H1 (cell line): Measurements from ENCODE around the gene C6orf136. TPM values are rescaled to one million over a fixed set of nuclear protein-coding genes. Genes with fewer than 3 reads are reported as not detected.

ENCODE experiments used
- CHD1 ChIP-seq: IDR thresholded peaks from 2 replicates; pipeline ENCODE4 v1.6.1; 2012; ENCODE audit warnings: low read depth, low read length, improper control_type of control experiment
- CHD2 ChIP-seq: IDR thresholded peaks from 2 replicates; pipeline ENCODE4 v1.6.1; 2012; ENCODE audit warnings: low read length, improper control_type of control experiment
- JUN ChIP-seq: IDR thresholded peaks from 2 replicates; pipeline ENCODE4 v1.6.1; 2011; ENCODE audit warnings: low read depth, mild to moderate bottlenecking, improper control_type of control experiment, low read length
- RAD21 ChIP-seq, 2 experiments: IDR thresholded peaks in 1 of 2; conservative IDR thresholded peaks in 1 of 2; 2 replicates each; pipeline ENCODE4 v1.6.1; 2011; ENCODE audit warnings: low read depth in 2 of 2, low read length in 2 of 2, improper control_type of control experiment in 1 of 2, inconsistent platforms in 1 of 2, mild to moderate bottlenecking in 1 of 2, moderate library complexity in 1 of 2
- SIX5 ChIP-seq: IDR thresholded peaks from 2 replicates; pipeline ENCODE4 v1.6.1; 2011; ENCODE audit warnings: mild to moderate bottlenecking, low read depth, low read length
- polyA plus RNA-seq, 7 experiments: library from polyadenylated mRNA; depleted of rRNA in 3 of 7; stranded (reverse) in 5 of 7; unstranded in 2 of 7; fragments of >200 nt in 5 of 7; fragments of 200-250 nt in 2 of 7; gene quantifications; 1 replicate in 5 of 7; 2 replicates in 1 of 7; 4 replicates in 1 of 7; pipeline versions ENCODE4 v1.2.1 to v1.2.3, GENCODE V29; 2011 to 2013; ENCODE audit warnings: missing spikeins in 2 of 7, mixed read lengths in 2 of 7
- total RNA-seq: library from RNA; stranded (reverse); fragmentation: NEBNext Ultra II Directional; extraction: Animal tissue kit (Norgen Biotek cat#: 25700); gene quantifications from 2 replicates; pipeline ENCODE4 v1.2.1, GENCODE V29; 2021
- TF ChIP-seq, protein P1 (sequence below), 3 experiments: IDR thresholded peaks; 1 replicate in 2 of 3; 2 replicates in 1 of 3; pipeline versions ENCODE4 v1.5.1 to v1.6.1; 2011; ENCODE audit warnings: low read length in 3 of 3, mild to moderate bottlenecking in 3 of 3, inconsistent platforms in 2 of 3, low read depth in 1 of 3, moderate library complexity in 1 of 3; ENCODE audit not compliant: insufficient read depth in 1 of 3; ENCODE audit errors: control extremely low read depth in 1 of 3
- TF ChIP-seq, protein P2 (sequence below): fragments of 300-600 bp; sonication (generic); IDR thresholded peaks from 2 replicates; pipeline ENCODE4 v1.7.1; 2012; ENCODE audit warnings: low read length, moderate library complexity, mild to moderate bottlenecking, inconsistent platforms; ENCODE audit not compliant: insufficient replicate concordance

The C6orf136 gene
- total and polyA plus RNA-seq, 2 of the 8 experiments (the other 6 are each of a cell fraction or from before 2014, with no cell fraction given), result 20.8 to 23.1 TPM

DNA sequence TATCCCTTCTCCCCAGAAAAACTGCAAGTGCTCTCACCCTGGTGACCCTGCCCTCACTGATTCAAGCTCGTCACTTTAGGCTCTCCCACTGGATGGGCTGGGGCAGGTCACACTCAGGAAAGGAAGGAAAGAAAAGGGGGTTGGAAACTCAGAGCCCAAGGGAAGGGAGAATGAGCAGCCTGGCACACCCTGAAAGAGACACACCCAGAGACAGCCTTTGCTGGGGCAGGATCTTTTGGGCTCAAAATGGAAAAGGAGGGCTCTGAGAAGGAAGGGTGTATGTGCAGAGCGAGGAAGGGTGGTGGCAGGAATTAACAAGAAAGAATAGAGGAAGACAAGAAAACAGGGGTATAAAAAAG is 37.0 kb downstream of the C6orf136 start (continued):
- TF ChIP-seq, protein P1, sequence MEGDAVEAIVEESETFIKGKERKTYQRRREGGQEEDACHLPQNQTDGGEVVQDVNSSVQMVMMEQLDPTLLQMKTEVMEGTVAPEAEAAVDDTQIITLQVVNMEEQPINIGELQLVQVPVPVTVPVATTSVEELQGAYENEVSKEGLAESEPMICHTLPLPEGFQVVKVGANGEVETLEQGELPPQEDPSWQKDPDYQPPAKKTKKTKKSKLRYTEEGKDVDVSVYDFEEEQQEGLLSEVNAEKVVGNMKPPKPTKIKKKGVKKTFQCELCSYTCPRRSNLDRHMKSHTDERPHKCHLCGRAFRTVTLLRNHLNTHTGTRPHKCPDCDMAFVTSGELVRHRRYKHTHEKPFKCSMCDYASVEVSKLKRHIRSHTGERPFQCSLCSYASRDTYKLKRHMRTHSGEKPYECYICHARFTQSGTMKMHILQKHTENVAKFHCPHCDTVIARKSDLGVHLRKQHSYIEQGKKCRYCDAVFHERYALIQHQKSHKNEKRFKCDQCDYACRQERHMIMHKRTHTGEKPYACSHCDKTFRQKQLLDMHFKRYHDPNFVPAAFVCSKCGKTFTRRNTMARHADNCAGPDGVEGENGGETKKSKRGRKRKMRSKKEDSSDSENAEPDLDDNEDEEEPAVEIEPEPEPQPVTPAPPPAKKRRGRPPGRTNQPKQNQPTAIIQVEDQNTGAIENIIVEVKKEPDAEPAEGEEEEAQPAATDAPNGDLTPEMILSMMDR (IDR thresholded peaks at IDR 0.05; ENCODE audit: control extremely low read depth in 1 of 3, insufficient read depth in 1 of 3, low read depth in 1 of 3, low read length in 3 of 3), result no peak
- TF ChIP-seq, protein P2, sequence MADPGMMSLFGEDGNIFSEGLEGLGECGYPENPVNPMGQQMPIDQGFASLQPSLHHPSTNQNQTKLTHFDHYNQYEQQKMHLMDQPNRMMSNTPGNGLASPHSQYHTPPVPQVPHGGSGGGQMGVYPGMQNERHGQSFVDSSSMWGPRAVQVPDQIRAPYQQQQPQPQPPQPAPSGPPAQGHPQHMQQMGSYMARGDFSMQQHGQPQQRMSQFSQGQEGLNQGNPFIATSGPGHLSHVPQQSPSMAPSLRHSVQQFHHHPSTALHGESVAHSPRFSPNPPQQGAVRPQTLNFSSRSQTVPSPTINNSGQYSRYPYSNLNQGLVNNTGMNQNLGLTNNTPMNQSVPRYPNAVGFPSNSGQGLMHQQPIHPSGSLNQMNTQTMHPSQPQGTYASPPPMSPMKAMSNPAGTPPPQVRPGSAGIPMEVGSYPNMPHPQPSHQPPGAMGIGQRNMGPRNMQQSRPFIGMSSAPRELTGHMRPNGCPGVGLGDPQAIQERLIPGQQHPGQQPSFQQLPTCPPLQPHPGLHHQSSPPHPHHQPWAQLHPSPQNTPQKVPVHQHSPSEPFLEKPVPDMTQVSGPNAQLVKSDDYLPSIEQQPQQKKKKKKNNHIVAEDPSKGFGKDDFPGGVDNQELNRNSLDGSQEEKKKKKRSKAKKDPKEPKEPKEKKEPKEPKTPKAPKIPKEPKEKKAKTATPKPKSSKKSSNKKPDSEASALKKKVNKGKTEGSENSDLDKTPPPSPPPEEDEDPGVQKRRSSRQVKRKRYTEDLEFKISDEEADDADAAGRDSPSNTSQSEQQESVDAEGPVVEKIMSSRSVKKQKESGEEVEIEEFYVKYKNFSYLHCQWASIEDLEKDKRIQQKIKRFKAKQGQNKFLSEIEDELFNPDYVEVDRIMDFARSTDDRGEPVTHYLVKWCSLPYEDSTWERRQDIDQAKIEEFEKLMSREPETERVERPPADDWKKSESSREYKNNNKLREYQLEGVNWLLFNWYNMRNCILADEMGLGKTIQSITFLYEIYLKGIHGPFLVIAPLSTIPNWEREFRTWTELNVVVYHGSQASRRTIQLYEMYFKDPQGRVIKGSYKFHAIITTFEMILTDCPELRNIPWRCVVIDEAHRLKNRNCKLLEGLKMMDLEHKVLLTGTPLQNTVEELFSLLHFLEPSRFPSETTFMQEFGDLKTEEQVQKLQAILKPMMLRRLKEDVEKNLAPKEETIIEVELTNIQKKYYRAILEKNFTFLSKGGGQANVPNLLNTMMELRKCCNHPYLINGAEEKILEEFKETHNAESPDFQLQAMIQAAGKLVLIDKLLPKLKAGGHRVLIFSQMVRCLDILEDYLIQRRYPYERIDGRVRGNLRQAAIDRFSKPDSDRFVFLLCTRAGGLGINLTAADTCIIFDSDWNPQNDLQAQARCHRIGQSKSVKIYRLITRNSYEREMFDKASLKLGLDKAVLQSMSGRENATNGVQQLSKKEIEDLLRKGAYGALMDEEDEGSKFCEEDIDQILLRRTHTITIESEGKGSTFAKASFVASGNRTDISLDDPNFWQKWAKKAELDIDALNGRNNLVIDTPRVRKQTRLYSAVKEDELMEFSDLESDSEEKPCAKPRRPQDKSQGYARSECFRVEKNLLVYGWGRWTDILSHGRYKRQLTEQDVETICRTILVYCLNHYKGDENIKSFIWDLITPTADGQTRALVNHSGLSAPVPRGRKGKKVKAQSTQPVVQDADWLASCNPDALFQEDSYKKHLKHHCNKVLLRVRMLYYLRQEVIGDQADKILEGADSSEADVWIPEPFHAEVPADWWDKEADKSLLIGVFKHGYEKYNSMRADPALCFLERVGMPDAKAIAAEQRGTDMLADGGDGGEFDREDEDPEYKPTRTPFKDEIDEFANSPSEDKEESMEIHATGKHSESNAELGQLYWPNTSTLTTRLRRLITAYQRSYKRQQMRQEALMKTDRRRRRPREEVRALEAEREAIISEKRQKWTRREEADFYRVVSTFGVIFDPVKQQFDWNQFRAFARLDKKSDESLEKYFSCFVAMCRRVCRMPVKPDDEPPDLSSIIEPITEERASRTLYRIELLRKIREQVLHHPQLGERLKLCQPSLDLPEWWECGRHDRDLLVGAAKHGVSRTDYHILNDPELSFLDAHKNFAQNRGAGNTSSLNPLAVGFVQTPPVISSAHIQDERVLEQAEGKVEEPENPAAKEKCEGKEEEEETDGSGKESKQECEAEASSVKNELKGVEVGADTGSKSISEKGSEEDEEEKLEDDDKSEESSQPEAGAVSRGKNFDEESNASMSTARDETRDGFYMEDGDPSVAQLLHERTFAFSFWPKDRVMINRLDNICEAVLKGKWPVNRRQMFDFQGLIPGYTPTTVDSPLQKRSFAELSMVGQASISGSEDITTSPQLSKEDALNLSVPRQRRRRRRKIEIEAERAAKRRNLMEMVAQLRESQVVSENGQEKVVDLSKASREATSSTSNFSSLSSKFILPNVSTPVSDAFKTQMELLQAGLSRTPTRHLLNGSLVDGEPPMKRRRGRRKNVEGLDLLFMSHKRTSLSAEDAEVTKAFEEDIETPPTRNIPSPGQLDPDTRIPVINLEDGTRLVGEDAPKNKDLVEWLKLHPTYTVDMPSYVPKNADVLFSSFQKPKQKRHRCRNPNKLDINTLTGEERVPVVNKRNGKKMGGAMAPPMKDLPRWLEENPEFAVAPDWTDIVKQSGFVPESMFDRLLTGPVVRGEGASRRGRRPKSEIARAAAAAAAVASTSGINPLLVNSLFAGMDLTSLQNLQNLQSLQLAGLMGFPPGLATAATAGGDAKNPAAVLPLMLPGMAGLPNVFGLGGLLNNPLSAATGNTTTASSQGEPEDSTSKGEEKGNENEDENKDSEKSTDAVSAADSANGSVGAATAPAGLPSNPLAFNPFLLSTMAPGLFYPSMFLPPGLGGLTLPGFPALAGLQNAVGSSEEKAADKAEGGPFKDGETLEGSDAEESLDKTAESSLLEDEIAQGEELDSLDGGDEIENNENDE, result no peak
- no peak for TF ChIP-seq RAD21 (IDR thresholded peaks at IDR 0.05 in 1 of 2, conservative IDR thresholded peaks at IDR 0.05 in 1 of 2; ENCODE audit: low read depth in 2 of 2, low read length in 2 of 2)
- TF ChIP-seq SIX5, result no peak
- no peak for TF ChIP-seq CHD2
- TF ChIP-seq JUN, result no peak
- no peak for TF ChIP-seq CHD1
